ENCODE results near the gene GPR55. TPM values are rescaled to one million over a fixed set of nuclear protein-coding genes. Genes with fewer than 3 reads are reported as not detected.

The GPR55 gene
- total and polyA plus RNA-seq, 10 donors: 0.86 to 6.8 (median 3.1) TPM

DNA sequence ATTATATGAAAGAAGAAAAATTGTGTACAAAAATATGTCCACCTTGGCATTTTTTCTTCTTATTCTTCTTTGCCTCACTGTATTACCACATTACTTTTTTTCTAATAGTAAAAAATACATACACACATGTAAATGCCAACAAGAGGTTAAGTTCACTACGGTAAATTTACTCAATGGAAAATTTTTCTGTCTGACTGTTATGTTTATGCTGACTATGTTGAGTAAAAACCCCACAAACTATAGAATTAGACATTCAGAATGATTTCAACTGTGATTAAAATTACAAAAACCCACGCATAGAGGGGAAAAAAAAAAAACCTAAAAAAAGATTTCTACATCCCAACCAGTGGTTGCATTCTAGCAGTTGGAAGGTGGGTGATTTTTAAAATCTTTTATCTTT is 5.4 kb downstream of the GPR55 start:
- no peaks in the 10 kb centered on the region for H3K36me3 ChIP-seq
- H3K27me3 ChIP-seq (replicated peaks in 1 of 7): peaks cover 0 to 7% (median 0%) of the 10 kb centered on the region in 7 donors
- WGBS, 5 donors: 61 to 77% (median 69%) methylated on average over 2 of the region's 2 CpGs
- TF ChIP-seq, protein P1, sequence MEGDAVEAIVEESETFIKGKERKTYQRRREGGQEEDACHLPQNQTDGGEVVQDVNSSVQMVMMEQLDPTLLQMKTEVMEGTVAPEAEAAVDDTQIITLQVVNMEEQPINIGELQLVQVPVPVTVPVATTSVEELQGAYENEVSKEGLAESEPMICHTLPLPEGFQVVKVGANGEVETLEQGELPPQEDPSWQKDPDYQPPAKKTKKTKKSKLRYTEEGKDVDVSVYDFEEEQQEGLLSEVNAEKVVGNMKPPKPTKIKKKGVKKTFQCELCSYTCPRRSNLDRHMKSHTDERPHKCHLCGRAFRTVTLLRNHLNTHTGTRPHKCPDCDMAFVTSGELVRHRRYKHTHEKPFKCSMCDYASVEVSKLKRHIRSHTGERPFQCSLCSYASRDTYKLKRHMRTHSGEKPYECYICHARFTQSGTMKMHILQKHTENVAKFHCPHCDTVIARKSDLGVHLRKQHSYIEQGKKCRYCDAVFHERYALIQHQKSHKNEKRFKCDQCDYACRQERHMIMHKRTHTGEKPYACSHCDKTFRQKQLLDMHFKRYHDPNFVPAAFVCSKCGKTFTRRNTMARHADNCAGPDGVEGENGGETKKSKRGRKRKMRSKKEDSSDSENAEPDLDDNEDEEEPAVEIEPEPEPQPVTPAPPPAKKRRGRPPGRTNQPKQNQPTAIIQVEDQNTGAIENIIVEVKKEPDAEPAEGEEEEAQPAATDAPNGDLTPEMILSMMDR (IDR thresholded peaks at IDR 0.05 in 8 of 11, conservative IDR thresholded peaks at IDR 0.05 in 3 of 11): no peak
- TF ChIP-seq POLR2A (IDR thresholded peaks at IDR 0.05) (no peak), POLR2AphosphoS5 (IDR thresholded peaks at IDR 0.05) (no peak)
- peaks cover 0 to 10% (median 8%) of the 10 kb centered on the region in 6 donors for H3K4me1 ChIP-seq
- H3K9me3 ChIP-seq: no peaks in the 10 kb centered on the region
- H3K27ac ChIP-seq: no peak overlapping the region
- no peak for DNase-seq
- intact Hi-C loops (cut with DNase I; ENCODE audit: low total_unique reads): loop anchor here (10.0 kb wide), 1 partner anchor 65 kb away; no protein-coding TSS in a partner anchor
- no peak overlapping the region for H3K4me3 ChIP-seq

DNA sequence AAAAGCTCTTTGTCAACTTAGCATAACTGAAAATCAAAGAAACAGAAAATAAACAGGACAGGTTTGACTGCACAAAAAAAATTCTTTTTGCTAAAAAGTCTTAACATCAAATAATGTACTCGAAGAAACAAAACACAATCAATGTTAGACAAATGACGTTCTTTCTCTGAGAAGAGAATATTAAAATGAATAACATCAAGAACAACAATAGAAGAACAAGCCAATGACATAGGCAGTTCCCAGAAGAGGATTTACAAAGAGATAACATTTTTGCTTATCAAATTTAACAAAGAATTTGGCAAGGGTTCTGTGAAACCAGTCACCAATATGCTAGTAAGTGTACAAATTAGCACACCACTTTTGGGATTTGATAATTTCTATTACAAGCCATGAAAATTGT is 5.8 kb downstream of the GPR55 start:
- H3K27ac ChIP-seq: no peak overlapping the region
- no peaks in the 10 kb centered on the region for H3K9me3 ChIP-seq
- intact Hi-C loops (cut with DNase I; ENCODE audit: low total_unique reads): loop anchor here (10.0 kb wide), 1 partner anchor 66 kb away; no protein-coding TSS in a partner anchor
- no peak overlapping the region for H3K4me3 ChIP-seq
- peaks cover 0 to 6% (median 4%) of the 10 kb centered on the region in 6 donors for H3K4me1 ChIP-seq
- WGBS, 5 donors: 72 to 83% (median 81%) methylated on average over 2 of the region's 2 CpGs
- no peak for DNase-seq
- no peaks in the 10 kb centered on the region for H3K36me3 ChIP-seq
- TF ChIP-seq POLR2A (IDR thresholded peaks at IDR 0.05) (no peak), POLR2AphosphoS5 (IDR thresholded peaks at IDR 0.05) (no peak)
- TF ChIP-seq, protein P1 (IDR thresholded peaks at IDR 0.05 in 8 of 11, conservative IDR thresholded peaks at IDR 0.05 in 3 of 11): no peak
- peaks cover 0 to 11% (median 0%) of the 10 kb centered on the region in 7 donors for H3K27me3 ChIP-seq (replicated peaks in 1 of 7)

DNA sequence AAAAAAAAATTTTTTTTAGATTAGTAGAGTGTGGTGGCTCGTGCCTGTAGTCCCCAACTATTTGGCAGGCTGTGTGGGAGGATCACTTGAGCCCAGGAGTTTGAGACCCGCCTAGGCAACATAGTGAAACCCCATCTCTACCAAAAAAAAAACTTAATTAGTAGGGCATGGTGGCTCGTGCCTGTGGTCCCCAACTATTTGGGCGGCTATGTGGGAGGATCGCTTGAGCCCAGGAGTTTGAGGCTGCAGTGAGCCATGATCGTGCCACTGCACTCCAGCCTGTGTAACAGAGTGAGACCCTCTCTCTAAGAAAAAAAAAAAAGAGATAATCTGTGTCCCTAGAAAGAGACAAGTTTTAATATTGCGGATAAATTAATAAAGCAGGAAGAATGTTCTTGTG is 8.8 kb downstream of the GPR55 start:
- no peak overlapping the region for H3K27ac ChIP-seq
- intact Hi-C loops (cut with DNase I; ENCODE audit: low total_unique reads): loop anchor here (10.0 kb wide), 1 partner anchor 69 kb away; no protein-coding TSS in a partner anchor
- no peaks in the 10 kb centered on the region for H3K9me3 ChIP-seq
- TF ChIP-seq, protein P1 (IDR thresholded peaks at IDR 0.05 in 8 of 11, conservative IDR thresholded peaks at IDR 0.05 in 3 of 11): no peak
- TF ChIP-seq POLR2A (IDR thresholded peaks at IDR 0.05): no peak
- TF ChIP-seq POLR2AphosphoS5 (IDR thresholded peaks at IDR 0.05): no peak
- no peaks in the 10 kb centered on the region for H3K36me3 ChIP-seq
- peaks cover 0 to 14% (median 0%) of the 10 kb centered on the region in 7 donors for H3K27me3 ChIP-seq (replicated peaks in 1 of 7)
- peaks cover 0 to 10% (median 3%) of the 10 kb centered on the region in 6 donors for H3K4me1 ChIP-seq
- 71 to 85% (median 78%) methylated on average over 7 of the region's 7 CpGs for WGBS, 5 donors
- no peak overlapping the region for H3K4me3 ChIP-seq
- DNase-seq: peak; percentile 21

DNA sequence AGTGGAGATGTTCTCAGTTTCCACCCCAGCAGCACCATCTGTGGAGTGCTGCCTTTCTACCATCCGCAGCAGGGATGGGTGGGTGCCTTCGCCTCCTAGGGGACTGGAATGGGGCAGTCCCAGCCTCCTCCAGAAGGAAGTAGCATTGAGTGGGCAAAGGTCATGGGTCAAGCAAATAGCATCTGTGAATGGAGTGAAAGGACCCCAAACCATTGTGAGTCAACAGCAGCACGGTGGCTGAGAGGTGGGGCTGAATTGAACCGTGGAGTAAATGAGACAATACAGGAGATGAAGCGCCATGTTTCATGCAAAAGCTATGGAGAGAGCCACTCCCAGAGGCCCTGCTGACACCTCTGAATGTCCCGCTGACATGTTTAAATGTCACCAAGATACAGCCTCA is 9.7 kb downstream of the GPR55 start:
- TF ChIP-seq POLR2AphosphoS5 (IDR thresholded peaks at IDR 0.05) (no peak), POLR2A (IDR thresholded peaks at IDR 0.05) (no peak)
- TF ChIP-seq, protein P1 (IDR thresholded peaks at IDR 0.05 in 8 of 11, conservative IDR thresholded peaks at IDR 0.05 in 3 of 11): no peak
- intact Hi-C loops (cut with DNase I; ENCODE audit: low total_unique reads): loop anchor here (10.0 kb wide), 1 partner anchor 69 kb away; no protein-coding TSS in a partner anchor
- 70 to 85% (median 84%) methylated on average over 6 of the region's 6 CpGs for WGBS, 5 donors

More for the DNA sequence above, 9.7 kb downstream of the GPR55 start:
- no peak overlapping the region for H3K27ac ChIP-seq
- no peaks in the 10 kb centered on the region for H3K9me3 ChIP-seq
- peaks cover 0 to 10% (median 3%) of the 10 kb centered on the region in 6 donors for H3K4me1 ChIP-seq
- no peak overlapping the region for H3K4me3 ChIP-seq
- peaks cover 0 to 14% (median 0%) of the 10 kb centered on the region in 7 donors for H3K27me3 ChIP-seq (replicated peaks in 1 of 7)
- no peak for DNase-seq
- H3K36me3 ChIP-seq: peaks cover 0 to 2% (median 0%) of the 10 kb centered on the region in 6 donors
